Vagina (tissue), 2 donors: ENCODE measurements around the gene ZNF438.

ENCODE experiments used
- POLR2AphosphoS5 ChIP-seq, 2 donors: sonication (generic); formaldehyde crosslinking; IDR thresholded peaks; one replicate each; pipeline ENCODE4 v1.9.0; 2017; ENCODE audit warnings: antibody characterized with exemption in 2 of 2, mild to moderate bottlenecking in 2 of 2, low read depth in 1 of 2; ENCODE audit not compliant: insufficient read depth in 1 of 2
- TF ChIP-seq, protein P1 (sequence below), 3 experiments: fragments of 450-650 bp in 2 of 3; fragments of 200-600 bp in 1 of 3; sonication (generic) in 1 of 3; IDR thresholded peaks; one replicate each; pipeline ENCODE4 v1.5.1; 2017 to 2019; ENCODE audit warnings: antibody characterized with exemption in 3 of 3, mild to moderate bottlenecking in 2 of 3, moderate library complexity in 2 of 3

DNA sequence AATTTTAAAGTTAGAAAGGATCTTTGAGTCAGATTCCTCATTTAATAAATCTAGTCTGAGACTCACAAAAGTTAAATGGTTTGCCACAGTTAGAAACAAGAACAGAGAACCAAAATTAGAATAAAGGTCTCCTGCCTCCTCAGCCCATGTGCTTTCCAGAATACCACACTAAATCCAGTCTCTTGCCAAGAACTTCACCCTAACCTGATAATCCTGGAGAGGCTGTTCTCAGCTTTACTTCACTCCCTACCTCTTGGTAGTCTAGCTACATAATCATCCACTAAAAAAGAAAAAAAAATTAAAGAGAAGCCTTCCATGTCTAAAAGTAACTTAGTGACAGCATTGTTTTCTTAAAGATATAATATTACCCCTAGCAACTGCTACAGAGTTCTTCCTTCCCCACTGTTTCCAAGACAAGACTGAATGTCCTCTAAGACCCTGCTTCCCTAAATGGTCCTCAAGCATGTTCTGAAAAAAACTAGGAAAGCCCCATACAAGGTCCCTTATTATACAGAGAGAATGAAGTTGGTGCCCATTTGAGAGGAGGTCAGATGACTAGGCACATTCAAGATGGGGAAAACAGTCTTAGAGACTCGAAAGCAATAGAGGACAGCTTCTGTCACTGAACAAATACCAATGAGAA, 56.8 kb downstream of the ZNF438 start:
- TF ChIP-seq, protein P1, sequence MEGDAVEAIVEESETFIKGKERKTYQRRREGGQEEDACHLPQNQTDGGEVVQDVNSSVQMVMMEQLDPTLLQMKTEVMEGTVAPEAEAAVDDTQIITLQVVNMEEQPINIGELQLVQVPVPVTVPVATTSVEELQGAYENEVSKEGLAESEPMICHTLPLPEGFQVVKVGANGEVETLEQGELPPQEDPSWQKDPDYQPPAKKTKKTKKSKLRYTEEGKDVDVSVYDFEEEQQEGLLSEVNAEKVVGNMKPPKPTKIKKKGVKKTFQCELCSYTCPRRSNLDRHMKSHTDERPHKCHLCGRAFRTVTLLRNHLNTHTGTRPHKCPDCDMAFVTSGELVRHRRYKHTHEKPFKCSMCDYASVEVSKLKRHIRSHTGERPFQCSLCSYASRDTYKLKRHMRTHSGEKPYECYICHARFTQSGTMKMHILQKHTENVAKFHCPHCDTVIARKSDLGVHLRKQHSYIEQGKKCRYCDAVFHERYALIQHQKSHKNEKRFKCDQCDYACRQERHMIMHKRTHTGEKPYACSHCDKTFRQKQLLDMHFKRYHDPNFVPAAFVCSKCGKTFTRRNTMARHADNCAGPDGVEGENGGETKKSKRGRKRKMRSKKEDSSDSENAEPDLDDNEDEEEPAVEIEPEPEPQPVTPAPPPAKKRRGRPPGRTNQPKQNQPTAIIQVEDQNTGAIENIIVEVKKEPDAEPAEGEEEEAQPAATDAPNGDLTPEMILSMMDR (IDR thresholded peaks at IDR 0.05) = no peak
- no peak for TF ChIP-seq POLR2AphosphoS5 (IDR thresholded peaks at IDR 0.05; ENCODE audit: insufficient read depth in 1 of 2, low read depth in 1 of 2)
